Measurements from ENCODE around the gene ARHGAP21.

GRCh38 chr10:24723788-24724380 is at the start of gene ARHGAP21:
- TF ChIP-seq CTCF (IDR thresholded peaks at IDR 0.05 in 4 of 5, conservative IDR thresholded peaks at IDR 0.05 in 1 of 5) (no peak), POLR2A (IDR thresholded peaks at IDR 0.05) (no peak)
